K562 (cell line): Measurements from ENCODE around the gene MEF2D. TPM values are rescaled to one million over a fixed set of nuclear protein-coding genes. Genes with fewer than 3 reads are reported as not detected.
A peak's percentile ranks its signal among the peaks of the same experiment; 100 is the strongest.

Experiments used
- BRD4 ChIP-seq: fragments of 200-600 bp; sonication (generic); IDR thresholded peaks from 2 replicates; pipeline ENCODE4 v1.6.1; 2017; ENCODE audit warnings: inconsistent platforms
- CHCHD3 ChIP-seq: fragments of 250-450 bp; sonication (Bioruptor Pico); IDR thresholded peaks from 2 replicates; pipeline ENCODE4 v2.1.2; 2022; ENCODE audit warnings: mild to moderate bottlenecking
- CHD1 ChIP-seq: fragments of 200-600 bp; sonication (generic); IDR thresholded peaks from one replicate; pipeline ENCODE4 v1.6.1; 2012; ENCODE audit warnings: mild to moderate bottlenecking, moderate library complexity, low read length, inconsistent platforms
- GTF2E2 ChIP-seq: fragments of 200-800 bp; sonication (Bioruptor generic); IDR thresholded peaks from 2 replicates; pipeline ENCODE4 v1.6.1; 2016; ENCODE audit warnings: missing genetic modification characterization, missing compliant biosample characterization
- GTF2F1 ChIP-seq: IDR thresholded peaks from 2 replicates; pipeline ENCODE4 v1.6.1; 2011; ENCODE audit warnings: low read depth, low read length, improper control_type of control experiment
- KDM2B ChIP-seq: fragments of 250-450 bp; sonication (Bioruptor Pico); IDR thresholded peaks from 2 replicates; pipeline ENCODE4 v1.8.0; 2021; ENCODE audit warnings: mild to moderate bottlenecking, moderate library complexity
- MITF ChIP-seq: IDR thresholded peaks from 2 replicates; pipeline ENCODE4 v1.6.1; 2014; ENCODE audit warnings: antibody characterized with exemption
- RFX5 ChIP-seq: IDR thresholded peaks from 2 replicates; pipeline ENCODE4 v1.6.1; 2011; ENCODE audit warnings: low read depth, mild to moderate bottlenecking, improper control_type of control experiment, low read length
- SMAD4 ChIP-seq: fragments of 250-450 bp; sonication (Bioruptor Pico); conservative IDR thresholded peaks from 2 replicates; pipeline ENCODE4 v1.8.0; 2021; ENCODE audit warnings: inconsistent platforms, mild to moderate bottlenecking, moderate library complexity
- USF1 ChIP-seq: sonication (generic); formaldehyde crosslinking; IDR thresholded peaks from 2 replicates; pipeline ENCODE4 v1.9.0; 2022; ENCODE audit warnings: mild to moderate bottlenecking, missing genetic modification reagents
- XRCC5 ChIP-seq: fragments of 200-400 bp; formaldehyde crosslinking; IDR thresholded peaks from 2 replicates; pipeline ENCODE4 v1.6.1; 2017; ENCODE audit warnings: low read depth, mild to moderate bottlenecking, low read length
- ZBTB8A ChIP-seq: fragments of 450-650 bp; IDR thresholded peaks from 2 replicates; pipeline ENCODE4 v1.6.1; 2018; ENCODE audit warnings: mild to moderate bottlenecking, moderate library complexity; ENCODE audit not compliant: partially characterized antibody
- ZC3H11A ChIP-seq: IDR thresholded peaks from 2 replicates; pipeline ENCODE4 v1.6.1; 2012; ENCODE audit warnings: low read depth, low read length, improper control_type of control experiment
- ZFP30 ChIP-seq: fragments of 250-450 bp; sonication (Bioruptor Pico); IDR thresholded peaks from 2 replicates; pipeline ENCODE4 v1.8.0; 2022; ENCODE audit warnings: moderate library complexity, mild to moderate bottlenecking, inconsistent platforms, borderline replicate concordance
- ZHX1 ChIP-seq: fragments of 150-350 bp; conservative IDR thresholded peaks from 2 replicates; pipeline ENCODE4 v1.6.1; 2014; ENCODE audit warnings: low read length
- ZNF282 ChIP-seq: sonication (generic); formaldehyde crosslinking; IDR thresholded peaks from 2 replicates; pipeline ENCODE4 v1.8.1; 2023; ENCODE audit warnings: missing genetic modification reagents
- ZNF511 ChIP-seq: sonication (generic); formaldehyde crosslinking; IDR thresholded peaks from 2 replicates; pipeline ENCODE4 v1.8.0; 2022; ENCODE audit warnings: mild to moderate bottlenecking, missing genetic modification reagents
- polyA plus RNA-seq, 8 experiments: library from polyadenylated mRNA; depleted of rRNA in 4 of 8; stranded (reverse) in 5 of 8; unstranded in 3 of 8; fragments of >200 nt; fragmentation: Nextera tagmentation in 2 of 8; fragmentation: Illumina TruSeq in 1 of 8; extraction: Ambion mirVana in 2 of 8; extraction: Trizol in 1 of 8; gene quantifications; 2 replicates each; pipeline versions ENCODE4 v1.2.1 to v1.2.3, GENCODE V29; 2011 to 2014; ENCODE audit warnings: inconsistent platforms in 1 of 8, missing spikeins in 1 of 8
- total RNA-seq, 7 experiments: library from RNA; depleted of rRNA in 6 of 7; stranded (reverse); fragments of >200 nt in 6 of 7; fragmentation: Illumina TruSeq in 2 of 7; extraction: Trizol in 2 of 7; gene quantifications; 2 replicates each; pipeline versions ENCODE4 v1.2.1 to v1.2.3, GENCODE V29; 2011 to 2021; ENCODE audit warnings: low replicate concordance in 1 of 7
- TF ChIP-seq, protein P1 (sequence below): fragments of 450-650 bp; formaldehyde crosslinking; IDR thresholded peaks from 2 replicates; pipeline ENCODE4 v1.4.0; 2022; ENCODE audit warnings: missing genetic modification characterization

Gene MEF2D
- total and polyA plus RNA-seq, 9 of the 15 experiments (the other 6 are each of a cell fraction or from before 2014, with no cell fraction given), result 0.10 to 19.5 (median 2.6) TPM

DNA sequence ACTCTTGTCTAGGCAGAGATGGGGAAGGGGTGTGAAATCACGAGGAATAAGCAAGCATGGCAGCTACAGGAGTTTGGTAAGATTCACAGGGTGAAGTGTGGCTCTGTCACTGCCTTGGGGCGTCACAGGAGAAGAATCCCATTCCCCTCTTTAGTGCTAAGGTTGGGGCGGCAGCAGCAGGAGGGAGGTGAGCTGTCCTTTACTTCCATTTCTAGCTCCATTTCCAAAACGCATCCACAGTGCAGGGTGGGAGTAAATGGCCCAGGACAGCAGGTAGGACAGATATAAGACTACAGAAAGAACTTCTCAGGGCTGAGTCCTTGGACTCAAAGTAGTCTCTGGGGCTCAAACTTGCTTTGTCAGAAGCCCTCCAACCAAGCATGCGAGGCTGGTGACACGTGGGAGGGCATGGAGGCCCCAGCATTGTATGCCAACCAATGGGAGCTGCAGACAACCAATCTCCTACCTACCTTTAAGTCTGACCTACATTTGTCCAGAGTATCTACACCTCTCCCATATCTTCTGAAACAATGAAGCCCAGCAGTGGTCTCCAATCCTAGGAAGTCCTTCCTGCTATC, 8.5 kb downstream of the MEF2D start (continued):
- TF ChIP-seq, protein P1, sequence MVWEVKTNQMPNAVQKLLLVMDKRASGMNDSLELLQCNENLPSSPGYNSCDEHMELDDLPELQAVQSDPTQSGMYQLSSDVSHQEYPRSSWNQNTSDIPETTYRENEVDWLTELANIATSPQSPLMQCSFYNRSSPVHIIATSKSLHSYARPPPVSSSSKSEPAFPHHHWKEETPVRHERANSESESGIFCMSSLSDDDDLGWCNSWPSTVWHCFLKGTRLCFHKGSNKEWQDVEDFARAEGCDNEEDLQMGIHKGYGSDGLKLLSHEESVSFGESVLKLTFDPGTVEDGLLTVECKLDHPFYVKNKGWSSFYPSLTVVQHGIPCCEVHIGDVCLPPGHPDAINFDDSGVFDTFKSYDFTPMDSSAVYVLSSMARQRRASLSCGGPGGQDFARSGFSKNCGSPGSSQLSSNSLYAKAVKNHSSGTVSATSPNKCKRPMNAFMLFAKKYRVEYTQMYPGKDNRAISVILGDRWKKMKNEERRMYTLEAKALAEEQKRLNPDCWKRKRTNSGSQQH, result 0 out of 2 replicates have a peak, but pooled peaks have one; percentile 8
- TF ChIP-seq ZNF282, result no peak
- no peak for TF ChIP-seq ZHX1
- no peak for TF ChIP-seq ZC3H11A
- no peak for TF ChIP-seq XRCC5
- no peak for TF ChIP-seq CHD1
- TF ChIP-seq GTF2E2 (tag), result peak; percentile 59; the same call in 1 of the 2 replicates
- no peak for TF ChIP-seq RFX5
- TF ChIP-seq MITF, result no peak
- no peak for TF ChIP-seq SMAD4 (CRISPR knock-in tag)
- TF ChIP-seq KDM2B, result no peak
- TF ChIP-seq CHCHD3 (CRISPR knock-in tag), result 0 out of 2 replicates have a peak, but pooled peaks have one; percentile 12
- no peak for TF ChIP-seq ZBTB8A
- peak; percentile 8; the same call in 1 of the 2 replicates for TF ChIP-seq USF1 (CRISPR knock-in tag)
- TF ChIP-seq BRD4, result no peak
- no peak for TF ChIP-seq ZFP30 (CRISPR knock-in tag)
- TF ChIP-seq ZNF511 (CRISPR knock-in tag), result no peak
- 0 out of 2 replicates have a peak, but pooled peaks have one; percentile 43 for TF ChIP-seq GTF2F1
